ENCODE data around the gene PPP1CB.

- no peak for TF ChIP-seq FOXK2 (IDR thresholded peaks at IDR 0.05)
- no peak for TF ChIP-seq SUZ12 (IDR thresholded peaks at IDR 0.05)
- TF ChIP-seq FOXM1 (IDR thresholded peaks at IDR 0.05; ENCODE audit: borderline replicate concordance) = no peak
- TF ChIP-seq BHLHE40 (IDR thresholded peaks at IDR 0.05; ENCODE audit: borderline replicate concordance) = no peak
- TF ChIP-seq ARNT (IDR thresholded peaks at IDR 0.05) = no peak
- no peak for TF ChIP-seq ELF4 (IDR thresholded peaks at IDR 0.05)
- no peak for TF ChIP-seq PKNOX1 (IDR thresholded peaks at IDR 0.05)
- TF ChIP-seq FOXA1 (IDR thresholded peaks at IDR 0.05) = no peak
- no peak for TF ChIP-seq CTBP1 (IDR thresholded peaks at IDR 0.05; ENCODE audit: borderline replicate concordance)
- TF ChIP-seq NFRKB (IDR thresholded peaks at IDR 0.05) = no peak
- TF ChIP-seq SP1 (IDR thresholded peaks at IDR 0.05) = no peak
- no peak for TF ChIP-seq TARDBP (IDR thresholded peaks at IDR 0.05)
- no peak for TF ChIP-seq LEF1 (IDR thresholded peaks at IDR 0.05; ENCODE audit: borderline replicate concordance)
- no peak for TF ChIP-seq ZNF384 (IDR thresholded peaks at IDR 0.05)
These were observed 72.6 kb downstream of the PPP1CB start for GRCh38 chr2:28824207-28824606.
